GM13977 (cell line): Measurements from ENCODE around the gene FARP1.

Source experiments
- DNase-seq: peaks from one replicate; pipeline ENCODE4 v3.0.0; 2012; ENCODE audit warnings: low spot score
- in situ Hi-C: fragments of 300-500 bp; cut with MboI; formaldehyde crosslinking; loops from one replicate; pipeline ENCODE4 v1.12.0; 2022; ENCODE audit warnings: low sequenced_read_pairs, low pct_unique_long_range_greater_than_20kb, mixed read lengths, inconsistent platforms; ENCODE audit not compliant: unreplicated experiment
- TF ChIP-seq, protein P1 (sequence below): IDR thresholded peaks from 2 replicates; pipeline ENCODE4 v1.5.1; 2012; ENCODE audit warnings: mild to moderate bottlenecking, control low read depth; ENCODE audit not compliant: insufficient read depth; ENCODE audit errors: extremely low read depth, missing control alignments

FARP1 gene

DNA sequence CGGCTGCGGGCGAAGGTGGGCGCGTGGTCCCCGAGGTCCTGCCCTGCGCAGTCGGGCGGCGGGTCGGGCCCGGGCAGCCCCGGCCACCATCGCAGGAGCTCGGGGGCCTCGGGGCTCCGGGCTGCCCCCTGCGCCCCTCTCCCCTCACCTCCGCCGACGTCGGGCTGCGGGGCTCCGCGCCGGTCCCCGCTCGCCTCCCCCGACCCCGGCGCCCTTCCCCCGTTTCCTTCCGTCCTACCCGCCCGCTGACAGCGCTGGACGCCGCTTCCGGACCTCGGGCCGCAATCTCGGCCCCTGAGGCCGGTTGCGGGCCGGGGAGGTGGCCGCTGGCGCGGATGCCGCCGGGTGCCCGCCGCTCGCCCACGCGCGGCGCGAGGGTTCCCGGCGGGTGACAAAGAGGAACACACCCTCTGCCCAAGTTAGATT is 720 bp downstream of the FARP1 start:
- TF ChIP-seq, protein P1, sequence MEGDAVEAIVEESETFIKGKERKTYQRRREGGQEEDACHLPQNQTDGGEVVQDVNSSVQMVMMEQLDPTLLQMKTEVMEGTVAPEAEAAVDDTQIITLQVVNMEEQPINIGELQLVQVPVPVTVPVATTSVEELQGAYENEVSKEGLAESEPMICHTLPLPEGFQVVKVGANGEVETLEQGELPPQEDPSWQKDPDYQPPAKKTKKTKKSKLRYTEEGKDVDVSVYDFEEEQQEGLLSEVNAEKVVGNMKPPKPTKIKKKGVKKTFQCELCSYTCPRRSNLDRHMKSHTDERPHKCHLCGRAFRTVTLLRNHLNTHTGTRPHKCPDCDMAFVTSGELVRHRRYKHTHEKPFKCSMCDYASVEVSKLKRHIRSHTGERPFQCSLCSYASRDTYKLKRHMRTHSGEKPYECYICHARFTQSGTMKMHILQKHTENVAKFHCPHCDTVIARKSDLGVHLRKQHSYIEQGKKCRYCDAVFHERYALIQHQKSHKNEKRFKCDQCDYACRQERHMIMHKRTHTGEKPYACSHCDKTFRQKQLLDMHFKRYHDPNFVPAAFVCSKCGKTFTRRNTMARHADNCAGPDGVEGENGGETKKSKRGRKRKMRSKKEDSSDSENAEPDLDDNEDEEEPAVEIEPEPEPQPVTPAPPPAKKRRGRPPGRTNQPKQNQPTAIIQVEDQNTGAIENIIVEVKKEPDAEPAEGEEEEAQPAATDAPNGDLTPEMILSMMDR = no peak
- peak; percentile 30 for DNase-seq
- in situ Hi-C loops = no loop called here

DNA sequence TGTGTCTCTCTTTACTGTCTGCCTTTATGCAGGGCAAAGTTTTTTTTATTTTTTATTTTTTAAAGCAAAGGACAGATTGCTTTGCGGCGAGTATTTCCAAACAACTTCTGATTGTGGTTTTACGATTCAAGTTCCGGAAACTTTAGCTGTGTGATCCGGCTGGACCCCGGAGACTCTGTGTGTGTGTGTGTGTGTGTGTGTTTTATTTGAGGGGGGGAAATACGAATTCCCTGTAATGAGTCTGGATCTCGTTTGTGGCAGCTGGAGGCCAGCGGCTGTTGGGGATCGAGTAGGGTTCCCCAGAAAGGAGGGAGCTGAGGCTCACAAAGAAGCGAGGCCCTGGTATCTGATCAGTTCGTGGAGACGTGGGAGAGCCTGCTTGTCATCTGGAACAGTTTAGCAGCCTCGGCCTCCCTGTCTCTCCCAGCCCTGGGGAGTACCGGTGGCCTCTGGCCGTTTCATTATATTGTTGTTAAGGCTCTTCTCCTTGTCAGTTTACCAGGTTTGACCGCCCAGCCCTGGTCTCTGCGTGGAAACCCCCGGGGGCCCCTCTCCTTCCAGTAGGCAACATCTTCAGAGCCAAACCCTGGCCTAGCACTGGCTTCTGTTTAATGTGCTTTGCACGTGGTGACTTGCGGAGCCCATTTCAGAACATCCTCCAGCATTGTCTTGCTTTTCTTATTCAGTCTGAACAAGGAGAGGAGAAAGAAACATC is 1.3 kb downstream of the FARP1 start:
- TF ChIP-seq, protein P1 = no peak
- no peak for DNase-seq
- in situ Hi-C loops = no loop called here

DNA sequence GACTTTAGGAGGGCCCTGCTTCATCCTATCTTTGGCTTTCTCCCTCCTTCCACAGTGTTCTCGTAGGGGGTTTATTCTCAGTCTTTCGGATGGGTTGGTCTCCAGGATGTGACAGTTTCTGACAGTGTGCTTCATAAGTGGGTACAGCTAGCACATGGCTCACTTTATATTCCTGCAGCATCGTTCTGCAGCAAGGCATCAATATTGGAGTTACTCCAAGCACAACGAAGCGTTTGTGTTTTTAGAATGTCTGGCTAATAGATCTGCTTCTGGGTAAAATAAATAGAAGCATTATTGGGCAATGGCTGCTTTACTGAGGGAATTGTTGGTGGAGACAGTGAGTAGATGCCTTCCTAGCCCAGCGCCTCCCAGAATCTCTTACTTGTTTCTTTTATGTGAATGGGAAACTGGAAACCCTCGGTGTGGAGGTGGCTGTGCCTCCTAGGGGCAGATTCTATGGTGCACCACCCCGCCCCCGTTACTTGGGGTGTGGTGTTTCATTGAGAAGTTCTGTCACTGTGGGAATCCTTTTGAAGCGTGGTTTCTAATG is 2.0 kb downstream of the FARP1 start:
- TF ChIP-seq, protein P1 = no peak
- DNase-seq = no peak
- in situ Hi-C loops = no loop called here

DNA sequence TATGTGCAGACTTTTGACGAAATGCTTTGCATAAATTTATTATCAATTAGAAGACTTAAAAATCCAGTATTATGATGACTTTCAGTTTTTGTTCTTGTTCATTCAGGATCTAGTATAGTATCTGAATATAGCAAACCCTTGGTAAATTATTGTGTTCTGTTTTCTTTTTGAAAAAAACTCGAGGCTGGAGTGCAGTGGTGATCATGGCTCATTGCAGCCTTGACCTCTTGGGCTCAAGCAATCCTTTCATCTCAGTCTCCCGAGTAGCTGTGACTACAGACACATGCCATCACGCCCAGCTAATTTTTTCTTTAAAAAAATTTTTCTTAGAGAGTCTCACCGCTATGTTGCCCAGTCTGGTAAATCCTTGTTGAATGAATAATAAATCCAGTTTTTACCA is 4.6 kb downstream of the FARP1 start:
- TF ChIP-seq, protein P1 = no peak
- in situ Hi-C loops = no loop called here

DNA sequence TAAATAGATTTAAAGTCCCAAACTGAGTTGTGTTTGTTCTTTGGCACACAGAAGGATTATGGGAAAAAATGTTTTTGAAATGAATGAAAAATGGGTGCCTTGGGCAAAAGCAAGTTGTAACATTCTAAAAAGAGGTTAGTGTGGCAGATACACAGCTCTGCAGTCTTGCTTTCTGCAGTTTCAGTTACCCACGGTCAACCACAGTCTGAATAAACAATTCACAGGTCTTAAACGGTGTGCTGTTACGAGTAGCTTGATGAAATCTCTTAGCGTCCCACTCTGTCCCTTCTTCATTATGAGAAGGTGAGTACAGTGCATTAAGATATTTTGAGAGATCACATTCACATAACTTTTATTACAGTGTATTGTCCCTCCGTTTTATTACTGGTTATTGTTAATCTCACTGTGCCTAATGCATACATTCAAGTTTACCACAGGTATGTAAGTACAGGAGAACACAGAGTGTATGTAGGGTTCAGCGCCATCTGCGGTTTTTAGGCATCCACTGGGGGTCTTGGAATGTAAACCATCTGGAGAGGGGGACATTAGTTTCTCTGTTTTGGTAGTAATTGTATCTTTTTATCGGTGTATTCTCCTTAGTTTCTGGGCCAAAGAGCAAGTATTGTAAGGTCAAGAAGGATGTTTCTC is 8.1 kb downstream of the FARP1 start:
- DNase-seq = no peak
- in situ Hi-C loops = no loop called here
- TF ChIP-seq, protein P1 = no peak

More for the DNA sequence above, 4.6 kb downstream of the FARP1 start:
- no peak for DNase-seq

GRCh38 chr13:98155475-98156109 is 12.7 kb downstream of the FARP1 start:
- TF ChIP-seq, protein P1 = no peak
- in situ Hi-C loops = no loop called here

More at GRCh38 chr13:98155475-98156109, 12.7 kb downstream of the FARP1 start:
- DNase-seq = no peak
